OCI-LY1 (cell line): ENCODE results near the gene ATF7IP.
A peak's percentile ranks its signal among the peaks of the same experiment; 100 is the strongest.

Experiments used
- H2AFZ ChIP-seq: fragments of 200-600 bp; sonication (generic), shearing (Covaris generic); 2 replicates; pipeline ENCODE4 v1.6.0; 2014; ENCODE audit warnings: antibody characterized with exemption, mild to moderate bottlenecking, low read length
- H3F3A ChIP-seq: fragments of 200-600 bp; sonication (generic), shearing (Covaris generic); 2 replicates; pipeline ENCODE4 v1.6.0; 2014; ENCODE audit warnings: mild to moderate bottlenecking, antibody characterized with exemption, low read length, moderate library complexity; ENCODE audit not compliant: insufficient read depth
- H3K27ac ChIP-seq: fragments of 200-600 bp; sonication (generic); 2 replicates; pipeline ENCODE4 v1.5.1; 2014; ENCODE audit warnings: low read length, mixed run types, mild to moderate bottlenecking, low read depth; ENCODE audit not compliant: poor library complexity, severe bottlenecking
- H3K27me3 ChIP-seq: fragments of 200-600 bp; sonication (generic); 2 replicates; pipeline ENCODE4 v1.6.0; 2014; ENCODE audit warnings: antibody characterized with exemption, mild to moderate bottlenecking, low read length, moderate library complexity; ENCODE audit not compliant: insufficient read depth
- H3K36me3 ChIP-seq: fragments of 200-600 bp; sonication (generic); 2 replicates; pipeline ENCODE4 v1.6.1; 2014; ENCODE audit warnings: mild to moderate bottlenecking, antibody characterized with exemption, low read length, moderate library complexity, mixed read lengths; ENCODE audit not compliant: insufficient read depth
- H3K4me1 ChIP-seq: fragments of 200-600 bp; sonication (generic); 2 replicates; pipeline ENCODE4 v1.5.1; 2014; ENCODE audit warnings: mild to moderate bottlenecking, low read length, moderate library complexity; ENCODE audit not compliant: insufficient read depth, severe bottlenecking
- H3K4me2 ChIP-seq: fragments of 200-600 bp; sonication (generic), shearing (Covaris generic); 2 replicates; pipeline ENCODE4 v1.6.1; 2014; ENCODE audit warnings: low read length
- H3K4me3 ChIP-seq: fragments of 200-600 bp; sonication (generic); 2 replicates; pipeline ENCODE4 v1.5.1; 2014; ENCODE audit warnings: low read length, low read depth, mild to moderate bottlenecking, mixed read lengths; ENCODE audit not compliant: poor library complexity, severe bottlenecking
- H3K79me2 ChIP-seq: fragments of 200-600 bp; shearing (Covaris generic); 2 replicates; pipeline ENCODE4 v1.6.1; 2016; ENCODE audit warnings: mixed run types, low read length, mixed read lengths; ENCODE audit not compliant: insufficient read depth
- H3K9ac ChIP-seq: fragments of 200-600 bp; sonication (generic), shearing (Covaris generic); 2 replicates; pipeline ENCODE4 v1.6.1; 2014; ENCODE audit warnings: mild to moderate bottlenecking, low read length, mixed read lengths
- H3K9me2 ChIP-seq: fragments of 200-600 bp; sonication (generic), shearing (Covaris generic); 2 replicates; pipeline ENCODE4 v1.6.1; 2014; ENCODE audit warnings: low read depth, mild to moderate bottlenecking, low read length, mixed read lengths
- H3K9me3 ChIP-seq: fragments of 200-600 bp; shearing (Covaris generic); 2 replicates; pipeline ENCODE4 v1.6.1; 2014; ENCODE audit warnings: low read length, mixed read lengths
- H4K20me1 ChIP-seq: fragments of 200-600 bp; sonication (generic), shearing (Covaris generic); 2 replicates; pipeline ENCODE4 v1.6.0; 2016; ENCODE audit warnings: mild to moderate bottlenecking, low read length; ENCODE audit not compliant: insufficient read depth
- CTCF ChIP-seq: fragments of 200-600 bp; sonication (generic), shearing (Covaris generic); IDR thresholded peaks from 2 replicates; pipeline ENCODE4 v1.5.1; 2017; ENCODE audit warnings: mild to moderate bottlenecking, antibody characterized with exemption, low read length, moderate library complexity, mixed read lengths
- EZH2 ChIP-seq: fragments of 200-600 bp; sonication (generic), shearing (Covaris generic); IDR thresholded peaks from 2 replicates; pipeline ENCODE4 v1.8.0; 2017; ENCODE audit warnings: borderline replicate concordance, mixed run types, mild to moderate bottlenecking, antibody characterized with exemption, low read length, moderate library complexity, mixed read lengths

The ATF7IP gene

GRCh38 chr12:14514154-14514842, 148.8 kb downstream of the ATF7IP start:
- no peaks in the 10 kb centered on the region for H3K27me3 ChIP-seq
- H2AFZ ChIP-seq: no peak overlapping the region
- H3K27ac ChIP-seq: peak overlapping the region; percentile 20
- H3F3A ChIP-seq: no peaks in the 10 kb centered on the region
- H3K79me2 ChIP-seq: no peaks in the 10 kb centered on the region
- no peaks in the 10 kb centered on the region for H3K36me3 ChIP-seq
- H3K9me3 ChIP-seq: no peaks in the 10 kb centered on the region
- H3K4me1 ChIP-seq: peaks cover 16% of the 10 kb centered on the region
- no peak overlapping the region for H3K4me3 ChIP-seq
- no peaks in the 10 kb centered on the region for H4K20me1 ChIP-seq
- no peak overlapping the region for H3K4me2 ChIP-seq
- no peaks in the 10 kb centered on the region for H3K9me2 ChIP-seq
- no peak overlapping the region for H3K9ac ChIP-seq
- no peak for TF ChIP-seq EZH2
- peak; percentile 88 for TF ChIP-seq CTCF

GRCh38 chr12:14514946-14515345, 149.5 kb downstream of the ATF7IP start:
- H3K4me3 ChIP-seq: no peak overlapping the region
- no peak for TF ChIP-seq EZH2
- TF ChIP-seq CTCF: no peak
- H3K9me3 ChIP-seq: no peaks in the 10 kb centered on the region
- no peaks in the 10 kb centered on the region for H3K36me3 ChIP-seq
- H3K4me2 ChIP-seq: no peak overlapping the region
- H3K79me2 ChIP-seq: no peaks in the 10 kb centered on the region
- H4K20me1 ChIP-seq: no peaks in the 10 kb centered on the region
- no peak overlapping the region for H3K9ac ChIP-seq
- H2AFZ ChIP-seq: no peak overlapping the region
- no peaks in the 10 kb centered on the region for H3K9me2 ChIP-seq
- peaks cover 16% of the 10 kb centered on the region for H3K4me1 ChIP-seq
- H3K27ac ChIP-seq: peak overlapping the region; percentile 20
- H3F3A ChIP-seq: no peaks in the 10 kb centered on the region
- no peaks in the 10 kb centered on the region for H3K27me3 ChIP-seq

- Histone ChIP-seq H2AFZ (no peak overlapping the region), H3K27ac (no peak overlapping the region), H3K4me3 (no peak overlapping the region), H3K4me1 (no peaks in the 10 kb centered on the region), H3K36me3 (no peaks in the 10 kb centered on the region; the same call in 1 of the 2 replicates), H3K27me3 (no peaks in the 10 kb centered on the region), H3K9me2 (no peaks in the 10 kb centered on the region), H3K9me3 (peaks cover 18% of the 10 kb centered on the region), H4K20me1 (no peaks in the 10 kb centered on the region), H3K9ac (no peak overlapping the region), H3F3A (no peaks in the 10 kb centered on the region), H3K79me2 (no peaks in the 10 kb centered on the region), H3K4me2 (no peak overlapping the region)
- TF ChIP-seq EZH2 (no peak), CTCF (no peak)
Measured at GRCh38 chr12:14521822-14522221, 156.3 kb downstream of the ATF7IP start.
